SK-N-SH (cell line): ENCODE data around the gene DSCAM. TPM values are rescaled to one million over a fixed set of nuclear protein-coding genes. Genes with fewer than 3 reads are reported as not detected.

Experiments
- CTCF ChIA-PET: fragments of 300-600, 350-600 bp; formaldehyde crosslinking; extraction: SDS; loops from one replicate; lab custom pipeline; 2021; lab: Yijun Ruan, JAX
- POLR2A ChIA-PET: fragments of 350-600 bp; sonication (Branson Sonifier 250); formaldehyde crosslinking; extraction: SDS; loops from one replicate; lab custom pipeline; 2020; ENCODE audit warnings: antibody characterized with exemption, inconsistent platforms; lab: Yijun Ruan, JAX
- DNase-seq: peaks from one replicate; pipeline ENCODE4 v3.0.0; 2012
- H2AFZ ChIP-seq: fragments of 200-600 bp; sonication (generic); 2 replicates; pipeline ENCODE4 v1.8.1; 2016; ENCODE audit warnings: antibody characterized with exemption, mild to moderate bottlenecking, low read depth
- H3F3A ChIP-seq: fragments of 200-600 bp; sonication (generic); replicated peaks from 2 replicates; pipeline ENCODE3; 2016; ENCODE audit warnings: antibody characterized with exemption, mild to moderate bottlenecking; ENCODE audit not compliant: insufficient read depth
- H3K27ac ChIP-seq, 2 experiments: fragments of 200-500 bp in 1 of 2; fragments of 200-600 bp in 1 of 2; sonication (Bioruptor generic) in 1 of 2; sonication (generic), shearing (Covaris generic) in 1 of 2; 2 replicates each; pipeline versions ENCODE4 v1.5.1 to v1.6.1; 2014 to 2016; ENCODE audit warnings: low read depth in 2 of 2, inconsistent platforms in 1 of 2, low read length in 1 of 2, mild to moderate bottlenecking in 1 of 2, mixed read lengths in 1 of 2
- H3K27me3 ChIP-seq: fragments of 200-600 bp; sonication (generic), shearing (Covaris generic); 2 replicates; pipeline ENCODE4 v1.6.1; 2016; ENCODE audit warnings: mixed run types; ENCODE audit not compliant: insufficient read depth
- H3K36me3 ChIP-seq, 2 experiments: fragments of 200-500 bp in 1 of 2; fragments of 200-600 bp in 1 of 2; sonication (Bioruptor generic) in 1 of 2; sonication (generic) in 1 of 2; replicated peaks in 1 of 2; 2 replicates each; pipeline versions ENCODE3 to v1.5.1; 2014 to 2016; ENCODE audit warnings: low read length in 1 of 2, mild to moderate bottlenecking in 1 of 2; ENCODE audit not compliant: insufficient read depth in 2 of 2, control insufficient read depth in 1 of 2
- H3K4me1 ChIP-seq, 2 experiments: fragments of 200-500 bp in 1 of 2; fragments of 200-600 bp in 1 of 2; sonication (Bioruptor generic) in 1 of 2; sonication (generic), shearing (Covaris generic) in 1 of 2; 2 replicates each; pipeline versions ENCODE4 v1.5.1 to v1.6.1; 2014 to 2016; ENCODE audit warnings: low read depth in 1 of 2, low read length in 1 of 2, mixed run types in 1 of 2; ENCODE audit not compliant: insufficient read depth in 2 of 2, control insufficient read depth in 1 of 2
- H3K4me2 ChIP-seq: fragments of 200-600 bp; sonication (generic), shearing (Covaris generic); 2 replicates; pipeline ENCODE4 v1.6.1; 2017; ENCODE audit warnings: mixed run types
- H3K4me3 ChIP-seq, 2 experiments: fragments of 200-500 bp in 1 of 2; fragments of 200-600 bp in 1 of 2; sonication (Bioruptor generic) in 1 of 2; sonication (generic), shearing (Covaris generic) in 1 of 2; 2 replicates each; pipeline versions ENCODE4 v1.5.1 to v1.8.1; 2014 to 2016; ENCODE audit warnings: low read depth in 2 of 2, inconsistent platforms in 1 of 2, low read length in 1 of 2, mild to moderate bottlenecking in 1 of 2, mixed read lengths in 1 of 2, moderate library complexity in 1 of 2
- H3K79me2 ChIP-seq: fragments of 200-600 bp; sonication (generic); 2 replicates; pipeline ENCODE4 v1.8.1; 2017; ENCODE audit warnings: mild to moderate bottlenecking; ENCODE audit not compliant: insufficient read depth
- H3K9ac ChIP-seq: fragments of 200-600 bp; sonication (generic); 2 replicates; pipeline ENCODE4 v1.6.1; 2017; ENCODE audit warnings: mixed run types
- H3K9me2 ChIP-seq: fragments of 200-600 bp; sonication (generic); 2 replicates; pipeline ENCODE4 v1.6.1; 2017; ENCODE audit warnings: mixed run types
- H3K9me3 ChIP-seq: fragments of 200-600 bp; sonication (generic); 2 replicates; pipeline ENCODE4 v1.6.1; 2017; ENCODE audit warnings: mixed run types, mild to moderate bottlenecking, moderate library complexity
- H4K20me1 ChIP-seq: fragments of 200-600 bp; sonication (generic); 2 replicates; pipeline ENCODE4 v1.6.1; 2017; ENCODE audit warnings: mild to moderate bottlenecking, mixed run types; ENCODE audit not compliant: insufficient read depth
- CTCF ChIP-seq: fragments of 200-600 bp; sonication (generic); IDR thresholded peaks from 2 replicates; pipeline ENCODE4 v1.6.1; 2017; ENCODE audit warnings: antibody characterized with exemption, mild to moderate bottlenecking, moderate library complexity
- ELF1 ChIP-seq: IDR thresholded peaks from 2 replicates; pipeline ENCODE4 v1.4.0; 2012
- EP300 ChIP-seq, 2 experiments: IDR thresholded peaks; 2 replicates each; pipeline versions ENCODE4 v1.4.0 to v1.6.1; 2012; ENCODE audit warnings: borderline replicate concordance in 1 of 2, low read depth in 1 of 2, low read length in 1 of 2
- FOSL2 ChIP-seq: IDR thresholded peaks from 2 replicates; pipeline ENCODE4 v1.4.0; 2012; ENCODE audit warnings: low read depth, mild to moderate bottlenecking, moderate library complexity, borderline replicate concordance
- GABPA ChIP-seq: IDR thresholded peaks from 2 replicates; pipeline ENCODE4 v1.4.0; 2012; ENCODE audit warnings: low read depth, mild to moderate bottlenecking
- RFX5 ChIP-seq: IDR thresholded peaks from 2 replicates; pipeline ENCODE4 v1.6.1; 2012; ENCODE audit warnings: mild to moderate bottlenecking, improper control_type of control experiment, low read length
- SIN3A ChIP-seq: IDR thresholded peaks from 2 replicates; pipeline ENCODE4 v1.6.1; 2012; ENCODE audit warnings: low read depth, mild to moderate bottlenecking, low read length, moderate library complexity, borderline replicate concordance
- USF1 ChIP-seq: IDR thresholded peaks from 2 replicates; pipeline ENCODE4 v1.4.0; 2012; ENCODE audit warnings: low read depth, borderline replicate concordance
- ZBTB33 ChIP-seq: IDR thresholded peaks from 2 replicates; pipeline ENCODE4 v1.4.0; 2012; ENCODE audit warnings: low read depth, borderline replicate concordance
- WGBS: methylation state at CpG from one replicate; pipeline ENCODE4 v1.1.6; 2017; ENCODE audit warnings: low lambda C conversion rate; 5-methylcytosine and 5-hydroxymethylcytosine counted together
- polyA plus RNA-seq, 3 experiments: library from polyadenylated mRNA; depleted of rRNA; stranded (reverse); fragments of >200 nt; gene quantifications; 2 replicates each; pipeline ENCODE4 v1.2.3, GENCODE V29; 2012

DSCAM gene
- polyA plus RNA-seq, 1 of the 3 experiments (the other 2 are of a cell fraction): not detected

GRCh38 chr21:40043866-40044265 lies 803.1 kb downstream of the DSCAM start:
- Histone ChIP-seq H2AFZ (no peak overlapping the region), H3K4me2 (no peak overlapping the region), H3K27ac (no peak overlapping the region), H3K79me2 (no peaks in the 10 kb centered on the region), H3K27me3 (no peaks in the 10 kb centered on the region), H4K20me1 (no peaks in the 10 kb centered on the region), H3K9ac (no peak overlapping the region), H3K9me2 (no peaks in the 10 kb centered on the region), H3F3A (no peaks in the 10 kb centered on the region), H3K9me3 (no peaks in the 10 kb centered on the region), H3K4me1 (peaks cover 0 to 5% of the 10 kb centered on the region in 2 experiments; a peak in 1 of 4 replicates), H3K36me3 (no peaks in the 10 kb centered on the region), H3K4me3 (no peak overlapping the region)
- no peak for DNase-seq
- 81% methylated on average over 10 of the region's 12 CpGs for WGBS
- CTCF ChIA-PET: interaction anchor here (0.7 to 1.6 kb wide), 4 partner anchors 9 to 163 kb away, joined by 3 read pairs; no protein-coding TSS in a partner anchor
- POLR2A ChIA-PET: no interaction called here
- TF ChIP-seq CTCF (no peak), ZBTB33 (no peak), SIN3A (no peak)

GRCh38 chr21:40043423-40043822 lies 803.5 kb downstream of the DSCAM start:
- no peak for TF ChIP-seq ELF1
- no peak for TF ChIP-seq USF1
- TF ChIP-seq FOSL2: no peak
- TF ChIP-seq GABPA: no peak
- no peak for TF ChIP-seq EP300 (IDR thresholded peaks at IDR 0.05; ENCODE audit: borderline replicate concordance in 1 of 2, low read depth in 1 of 2, low read length in 1 of 2)
- no peak for TF ChIP-seq RFX5
- Histone ChIP-seq H3K9me3 (no peaks in the 10 kb centered on the region), H3K27ac (no peak overlapping the region), H3K79me2 (no peaks in the 10 kb centered on the region), H2AFZ (no peak overlapping the region), H3K4me1 (peaks cover 0 to 5% of the 10 kb centered on the region in 2 experiments; a peak in 1 of 4 replicates), H3F3A (no peaks in the 10 kb centered on the region), H4K20me1 (no peaks in the 10 kb centered on the region), H3K9ac (no peak overlapping the region), H3K4me3 (no peak overlapping the region), H3K36me3 (no peaks in the 10 kb centered on the region), H3K9me2 (no peaks in the 10 kb centered on the region), H3K4me2 (no peak overlapping the region), H3K27me3 (no peaks in the 10 kb centered on the region)
- WGBS: 18% methylated on average over 4 of the region's 4 CpGs
- CTCF ChIA-PET: interaction anchor here (0.8 to 1.6 kb wide), 4 partner anchors 9 to 77 kb away, joined by 3 read pairs; no protein-coding TSS in a partner anchor
- POLR2A ChIA-PET: no interaction called here
- DNase-seq: no peak
